Stimulated activated CD4-positive, alpha-beta T cell treated with anti-CD3 and anti-CD28 coated beads, Interleukin-15, amount 100 ng/mL, for 1 hour (primary cell): ENCODE measurements around the gene IP6K3.
A peak's percentile ranks its signal among the peaks of the same experiment; 100 is the strongest.

Experiments
- DNase-seq, 2 donors: peaks; one replicate each; pipeline ENCODE4 v3.0.0-alpha.2; 2020; ENCODE audit warnings: low read depth in 1 of 2, low spot score in 1 of 2

IP6K3 gene

GRCh38 chr6:33778444-33779121, 31.9 kb upstream of the IP6K3 start:
- DNase-seq: no peak

- no peak for DNase-seq
Observed at GRCh38 chr6:33777398-33778388, 31.0 kb upstream of the IP6K3 start.

- DNase-seq: no peak
Observed at GRCh38 chr6:33776764-33777163, 30.1 kb upstream of the IP6K3 start.

GRCh38 chr6:33776186-33776585, 29.5 kb upstream of the IP6K3 start:
- no peak for DNase-seq

GRCh38 chr6:33774774-33775173, 28.1 kb upstream of the IP6K3 start:
- DNase-seq: no peak

- no peak for DNase-seq
Observed at GRCh38 chr6:33772902-33773472, 26.3 kb upstream of the IP6K3 start.

- no peak for DNase-seq
Observed at GRCh38 chr6:33772082-33772830, 25.6 kb upstream of the IP6K3 start.

GRCh38 chr6:33771146-33772081, 24.7 kb upstream of the IP6K3 start:
- DNase-seq: peak; percentile 28 to 58

GRCh38 chr6:33770833-33771145, 24.1 kb upstream of the IP6K3 start:
- no peak for DNase-seq

GRCh38 chr6:33770124-33770832, 23.6 kb upstream of the IP6K3 start:
- no peak for DNase-seq

GRCh38 chr6:33769248-33769821, 22.6 kb upstream of the IP6K3 start:
- no peak for DNase-seq

- DNase-seq: peak; percentile 48 to 59
Observed at GRCh38 chr6:33768644-33769120, 22.0 kb upstream of the IP6K3 start.

GRCh38 chr6:33766921-33767907, 20.5 kb upstream of the IP6K3 start:
- no peak for DNase-seq

GRCh38 chr6:33765368-33765767, 18.7 kb upstream of the IP6K3 start:
- no peak for DNase-seq

- no peak for DNase-seq
Observed at GRCh38 chr6:33764036-33764435, 17.3 kb upstream of the IP6K3 start.

GRCh38 chr6:33763483-33763882, 16.8 kb upstream of the IP6K3 start:
- no peak for DNase-seq

- no peak for DNase-seq
Observed at GRCh38 chr6:33762713-33763112, 16.0 kb upstream of the IP6K3 start.
